Adipocyte (in vitro differentiated cells): ENCODE measurements around the gene PLA2G4F.

Source experiments
- DNase-seq: peaks from one replicate; pipeline ENCODE4 v3.0.0-alpha.2; 2015; ENCODE audit warnings: low read depth
- H3K27me3 ChIP-seq: replicated peaks from 2 replicates; pipeline ENCODE4 v1.7.0; 2013; ENCODE audit warnings: mild to moderate bottlenecking, low read length, moderate library complexity; ENCODE audit not compliant: control insufficient read depth, insufficient read depth
- H3K36me3 ChIP-seq: 2 replicates; pipeline ENCODE4 v1.7.0; 2013; ENCODE audit warnings: low read length, mild to moderate bottlenecking, moderate library complexity; ENCODE audit not compliant: control insufficient read depth, insufficient read depth, severe bottlenecking
- H3K4me1 ChIP-seq: 2 replicates; pipeline ENCODE4 v1.7.0; 2013; ENCODE audit warnings: mild to moderate bottlenecking, low read length, moderate library complexity; ENCODE audit not compliant: control insufficient read depth, insufficient read depth
- H3K4me3 ChIP-seq: 2 replicates; pipeline ENCODE4 v1.7.0; 2013; ENCODE audit warnings: mild to moderate bottlenecking, low read length, moderate library complexity
- H3K9ac ChIP-seq: 2 replicates; pipeline ENCODE4 v1.7.0; 2013; ENCODE audit warnings: mild to moderate bottlenecking, low read length, moderate library complexity
- H3K9me3 ChIP-seq: 2 replicates; pipeline ENCODE4 v1.7.0; 2013; ENCODE audit warnings: mild to moderate bottlenecking, low read length, moderate library complexity; ENCODE audit not compliant: control insufficient read depth

The PLA2G4F gene

GRCh38 chr15:42152921-42153698 lies 3.3 kb downstream of the PLA2G4F start:
- Histone ChIP-seq H3K9ac (no peak overlapping the region), H3K27me3 (peaks cover 40% of the 10 kb centered on the region), H3K4me1 (no peaks in the 10 kb centered on the region), H3K9me3 (no peaks in the 10 kb centered on the region), H3K4me3 (no peak overlapping the region), H3K36me3 (no peaks in the 10 kb centered on the region)
- DNase-seq: no peak

- DNase-seq: no peak
- H3K4me1 ChIP-seq: no peaks in the 10 kb centered on the region
- no peak overlapping the region for H3K4me3 ChIP-seq
- no peak overlapping the region for H3K9ac ChIP-seq
- no peaks in the 10 kb centered on the region for H3K36me3 ChIP-seq
- peaks cover 43% of the 10 kb centered on the region for H3K27me3 ChIP-seq
- H3K9me3 ChIP-seq: no peaks in the 10 kb centered on the region
Observed at GRCh38 chr15:42152196-42152920, 4.1 kb downstream of the PLA2G4F start.

- no peaks in the 10 kb centered on the region for H3K36me3 ChIP-seq
- H3K9me3 ChIP-seq: no peaks in the 10 kb centered on the region
- no peak overlapping the region for H3K9ac ChIP-seq
- no peaks in the 10 kb centered on the region for H3K4me1 ChIP-seq
- no peak overlapping the region for H3K4me3 ChIP-seq
- DNase-seq: no peak
- peaks cover 49% of the 10 kb centered on the region for H3K27me3 ChIP-seq
Observed at GRCh38 chr15:42151736-42152135, 4.7 kb downstream of the PLA2G4F start.

- DNase-seq: no peak
- peaks cover 55% of the 10 kb centered on the region for H3K27me3 ChIP-seq
Observed at GRCh38 chr15:42151141-42151561, 5.3 kb downstream of the PLA2G4F start.

GRCh38 chr15:42150219-42150970 lies 6.0 kb downstream of the PLA2G4F start:
- no peaks in the 10 kb centered on the region for H3K4me1 ChIP-seq
- no peak overlapping the region for H3K9ac ChIP-seq
- H3K27me3 ChIP-seq: peaks cover 56% of the 10 kb centered on the region
- H3K4me3 ChIP-seq: no peak overlapping the region
- no peaks in the 10 kb centered on the region for H3K36me3 ChIP-seq
- no peaks in the 10 kb centered on the region for H3K9me3 ChIP-seq
- DNase-seq: no peak

More at GRCh38 chr15:42151141-42151561, 5.3 kb downstream of the PLA2G4F start:
- Histone ChIP-seq H3K9ac (no peak overlapping the region), H3K9me3 (no peaks in the 10 kb centered on the region), H3K4me1 (no peaks in the 10 kb centered on the region), H3K36me3 (no peaks in the 10 kb centered on the region), H3K4me3 (no peak overlapping the region)

GRCh38 chr15:42149493-42150218 lies 6.8 kb downstream of the PLA2G4F start:
- Histone ChIP-seq H3K9ac (no peak overlapping the region), H3K4me1 (no peaks in the 10 kb centered on the region), H3K9me3 (no peaks in the 10 kb centered on the region), H3K4me3 (no peak overlapping the region), H3K36me3 (no peaks in the 10 kb centered on the region), H3K27me3 (peaks cover 56% of the 10 kb centered on the region)
- DNase-seq: no peak

GRCh38 chr15:42148808-42149492 lies 7.5 kb downstream of the PLA2G4F start:
- Histone ChIP-seq H3K9ac (no peak overlapping the region), H3K27me3 (peaks cover 62% of the 10 kb centered on the region), H3K4me3 (no peak overlapping the region), H3K4me1 (no peaks in the 10 kb centered on the region), H3K9me3 (no peaks in the 10 kb centered on the region), H3K36me3 (no peaks in the 10 kb centered on the region)
- no peak for DNase-seq

- no peak overlapping the region for H3K9ac ChIP-seq
Observed at GRCh38 chr15:42147431-42147735, 9.1 kb downstream of the PLA2G4F start.

GRCh38 chr15:42146551-42147430 lies 9.6 kb downstream of the PLA2G4F start:
- Histone ChIP-seq H3K9me3 (no peaks in the 10 kb centered on the region), H3K4me3 (no peak overlapping the region), H3K36me3 (no peaks in the 10 kb centered on the region), H3K27me3 (peaks cover 78% of the 10 kb centered on the region), H3K9ac (no peak overlapping the region), H3K4me1 (no peaks in the 10 kb centered on the region)
- no peak for DNase-seq

More at GRCh38 chr15:42147431-42147735, 9.1 kb downstream of the PLA2G4F start:
- no peak overlapping the region for H3K4me3 ChIP-seq
- peaks cover 72% of the 10 kb centered on the region for H3K27me3 ChIP-seq
- no peaks in the 10 kb centered on the region for H3K9me3 ChIP-seq
- no peaks in the 10 kb centered on the region for H3K36me3 ChIP-seq
- DNase-seq: no peak
- H3K4me1 ChIP-seq: no peaks in the 10 kb centered on the region
